ENCODE data around the gene HK1. TPM values are rescaled to one million over a fixed set of nuclear protein-coding genes. Genes with fewer than 3 reads are reported as not detected.

Gene HK1
- total RNA-seq, 1 experiment from 2014 or later: 98.8 TPM

DNA sequence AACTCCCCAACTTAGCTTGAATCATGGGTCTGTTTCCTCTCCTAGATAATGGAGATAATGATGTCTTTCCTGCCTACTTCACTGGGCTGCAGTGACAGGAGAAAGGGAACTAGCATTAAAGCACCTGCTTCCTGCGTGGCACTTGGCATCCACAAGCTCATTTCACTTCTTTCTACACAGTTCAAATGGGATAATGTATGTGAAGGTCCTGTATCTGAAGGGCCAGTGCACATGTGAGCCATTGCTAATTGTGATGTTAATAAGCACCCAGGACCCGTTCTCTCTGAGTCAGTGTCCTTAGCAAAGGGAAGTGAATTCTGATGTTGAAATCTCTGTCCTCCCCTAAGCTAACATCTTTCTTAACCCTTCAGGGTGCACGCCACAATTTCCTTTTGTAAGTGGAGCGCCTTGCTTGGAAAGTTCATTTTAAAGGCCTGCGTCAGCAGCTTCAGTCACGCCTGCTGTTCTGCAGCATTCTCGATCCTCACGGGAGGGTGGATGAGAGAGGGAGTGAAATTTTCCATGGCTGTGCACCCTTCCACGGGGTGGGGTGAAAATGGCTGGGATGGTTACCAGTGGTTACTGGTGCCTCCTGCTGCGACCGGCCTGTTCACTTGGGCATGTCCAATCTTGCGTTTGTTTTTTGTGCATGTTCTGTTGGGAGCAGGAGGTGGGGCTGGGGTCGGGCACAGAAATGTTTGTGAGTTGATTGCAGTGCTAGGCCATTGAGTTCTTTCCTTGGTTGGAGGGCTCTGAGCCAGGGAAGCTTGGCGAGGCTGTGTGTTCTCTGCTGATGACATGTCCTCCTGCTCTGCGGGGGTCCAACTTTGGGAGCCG is 59.2 kb downstream of the HK1 start:
- Histone ChIP-seq H3K79me2 (ENCODE audit: insufficient read depth, low read length) (peaks cover 64% of the 10 kb centered on the region; the same call in 1 of the 2 replicates), H2AK5ac (ENCODE audit: insufficient read length, low read length) (no peak overlapping the region), H2AFZ (ENCODE audit: low read length) (no peak overlapping the region), H3K23ac (ENCODE audit: insufficient read length, low read depth, low read length) (no peak overlapping the region), H3K14ac (ENCODE audit: insufficient read depth, low read length) (peak overlapping the region; percentile 9; the same call in 1 of the 2 replicates), H3K27me3 (ENCODE audit: insufficient read depth, low read length) (no peaks in the 10 kb centered on the region), H2BK15ac (ENCODE audit: low read depth, low read length) (no peak overlapping the region), H3K4ac (ENCODE audit: low read depth, low read length) (no peak overlapping the region), H3K79me1 (ENCODE audit: insufficient read depth, low read depth, low read length, poor library complexity, severe bottlenecking) (peaks cover 7% of the 10 kb centered on the region), H3K4me1 (ENCODE audit: insufficient read depth, low read length) (peaks cover 32% of the 10 kb centered on the region; the same call in 1 of the 2 replicates), H2BK20ac (ENCODE audit: low read depth, low read length, poor library complexity, severe bottlenecking) (no peak overlapping the region), H3K18ac (ENCODE audit: insufficient read length, low read depth, low read length) (no peak overlapping the region), H3K9me3 (ENCODE audit: control insufficient read depth, low read depth, low read length) (no peaks in the 10 kb centered on the region), H3K4me2 (ENCODE audit: insufficient read depth, insufficient read length, low read length) (peak overlapping the region; percentile 13), H2BK12ac (ENCODE audit: insufficient read length, low read depth, low read length) (no peak overlapping the region), H4K5ac (ENCODE audit: insufficient read length, low read depth, low read length) (no peak overlapping the region), H3K56ac (ENCODE audit: insufficient read length, low read depth, low read length) (no peak overlapping the region), H2BK120ac (ENCODE audit: low read depth, low read length, poor library complexity, severe bottlenecking) (no peak overlapping the region), H4K20me1 (ENCODE audit: control insufficient read depth, insufficient read depth, insufficient read length) (no peaks in the 10 kb centered on the region), H3K23me2 (ENCODE audit: insufficient read length, low read depth, low read length, poor library complexity, severe bottlenecking) (no peaks in the 10 kb centered on the region), H3T11ph (ENCODE audit: low read length) (no peak overlapping the region), H4K91ac (ENCODE audit: insufficient read length, low read depth, low read length) (no peak overlapping the region), H4K8ac (replicated peaks; ENCODE audit: insufficient read length, low read depth, low read length) (no peak overlapping the region), H3K27ac (ENCODE audit: insufficient read length, low read depth, low read length) (peak overlapping the region; percentile 62), H3K9ac (ENCODE audit: extremely low read depth, insufficient read length, low read length) (no peak overlapping the region), H2BK5ac (ENCODE audit: insufficient read length, low read length) (no peak overlapping the region)
- Mint-ChIP-seq H3K4me1 (peaks cover 58 to 63% of the 10 kb centered on the region in 2 experiments), H3K4me3 (peak overlapping the region; percentile 24 to 36; a peak in 4 of 5 replicates), H3K27ac (peak overlapping the region; percentile 95 to 98 (median 96)), H3K9me3 (no peaks in the 10 kb centered on the region), H3K36me3 (ENCODE audit: insufficient read depth in 1 of 3, low read depth in 3 of 3) (peaks cover 3 to 8% (median 4%) of the 10 kb centered on the region in 3 experiments; a peak in 6 of 7 replicates), H3K27me3 (ENCODE audit: low read depth) (no peaks in the 10 kb centered on the region; the same call in 1 of the 2 replicates)
- no peak for DNase-seq
- TF ChIP-seq, protein P1, sequence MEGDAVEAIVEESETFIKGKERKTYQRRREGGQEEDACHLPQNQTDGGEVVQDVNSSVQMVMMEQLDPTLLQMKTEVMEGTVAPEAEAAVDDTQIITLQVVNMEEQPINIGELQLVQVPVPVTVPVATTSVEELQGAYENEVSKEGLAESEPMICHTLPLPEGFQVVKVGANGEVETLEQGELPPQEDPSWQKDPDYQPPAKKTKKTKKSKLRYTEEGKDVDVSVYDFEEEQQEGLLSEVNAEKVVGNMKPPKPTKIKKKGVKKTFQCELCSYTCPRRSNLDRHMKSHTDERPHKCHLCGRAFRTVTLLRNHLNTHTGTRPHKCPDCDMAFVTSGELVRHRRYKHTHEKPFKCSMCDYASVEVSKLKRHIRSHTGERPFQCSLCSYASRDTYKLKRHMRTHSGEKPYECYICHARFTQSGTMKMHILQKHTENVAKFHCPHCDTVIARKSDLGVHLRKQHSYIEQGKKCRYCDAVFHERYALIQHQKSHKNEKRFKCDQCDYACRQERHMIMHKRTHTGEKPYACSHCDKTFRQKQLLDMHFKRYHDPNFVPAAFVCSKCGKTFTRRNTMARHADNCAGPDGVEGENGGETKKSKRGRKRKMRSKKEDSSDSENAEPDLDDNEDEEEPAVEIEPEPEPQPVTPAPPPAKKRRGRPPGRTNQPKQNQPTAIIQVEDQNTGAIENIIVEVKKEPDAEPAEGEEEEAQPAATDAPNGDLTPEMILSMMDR (conservative IDR thresholded peaks at IDR 0.05): no peak
- no CpG with 5 or more reads among the region's 16 CpGs for whole genome bisulfite sequencing (ENCODE audit: extremely low coverage, insufficient read length, low lambda C conversion rate)

Data from H9 (cell line).